ENCODE measurements around the gene GATD1. TPM values are rescaled to one million over a fixed set of nuclear protein-coding genes. Genes with fewer than 3 reads are reported as not detected.
A peak's percentile ranks its signal among the peaks of the same experiment; 100 is the strongest.

Gene GATD1
- total RNA-seq, 1 donor from 2014 or later, result 12.2 TPM

DNA sequence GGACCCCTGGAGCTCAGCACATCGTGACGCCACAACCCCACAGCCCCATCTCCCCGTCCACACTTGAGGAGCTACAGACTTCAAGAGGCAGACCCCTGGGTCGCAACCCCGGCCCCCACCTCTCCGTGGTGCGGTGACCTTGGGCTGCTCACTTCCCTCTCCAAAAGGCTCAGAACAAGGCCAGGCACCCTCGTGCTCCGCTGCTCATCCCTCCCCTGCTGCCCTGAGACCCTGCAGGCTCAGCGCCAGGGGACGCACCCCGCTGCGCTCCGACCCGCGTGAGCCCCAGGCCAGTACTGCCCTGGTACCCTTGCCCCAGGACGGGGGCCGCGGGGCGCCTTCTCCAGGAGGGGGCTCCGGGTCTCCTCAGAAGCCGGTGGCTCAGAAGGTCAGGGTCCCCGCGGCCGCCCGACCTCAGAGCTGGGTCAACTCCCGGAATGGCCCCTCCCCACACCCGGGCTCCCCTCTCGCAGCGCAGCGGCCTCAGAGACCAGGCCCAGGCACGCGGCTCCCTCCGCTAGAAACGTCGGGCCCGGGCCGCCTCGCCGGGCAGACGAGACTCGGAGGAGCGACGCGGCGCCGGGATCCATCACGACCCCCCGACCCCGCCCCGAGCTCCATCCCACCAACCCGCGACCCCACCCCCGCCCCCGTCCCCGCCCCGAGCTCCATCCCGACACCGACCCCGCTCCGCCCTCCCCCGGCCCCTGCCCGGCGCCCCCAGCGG lies 563 bp downstream of the GATD1 start:
- peaks cover 3 to 15% of the 10 kb centered on the region in 2 donors for H3K36me3 ChIP-seq
- H3K4me3 ChIP-seq, result peak overlapping the region; percentile 65 to 88
- peaks cover 8 to 23% of the 10 kb centered on the region in 2 donors for H3K4me1 ChIP-seq
- H3K9me3 ChIP-seq, result no peaks in the 10 kb centered on the region
- TF ChIP-seq CTCF (IDR thresholded peaks at IDR 0.05), result no peak
- H3K27ac ChIP-seq, result peak overlapping the region in 1 of 2 donors; percentile 75
- no peaks in the 10 kb centered on the region for H3K27me3 ChIP-seq
- DNase-seq (ENCODE audit: low spot score in 2 of 2), result no peak
- intact Hi-C loops (cut with DNase I), result loop anchor here (1.0 to 2.0 kb wide), 4 partner anchors 20 to 48 kb away; partner anchors contain the start of genes RPLP2 and TALDO1

DNA sequence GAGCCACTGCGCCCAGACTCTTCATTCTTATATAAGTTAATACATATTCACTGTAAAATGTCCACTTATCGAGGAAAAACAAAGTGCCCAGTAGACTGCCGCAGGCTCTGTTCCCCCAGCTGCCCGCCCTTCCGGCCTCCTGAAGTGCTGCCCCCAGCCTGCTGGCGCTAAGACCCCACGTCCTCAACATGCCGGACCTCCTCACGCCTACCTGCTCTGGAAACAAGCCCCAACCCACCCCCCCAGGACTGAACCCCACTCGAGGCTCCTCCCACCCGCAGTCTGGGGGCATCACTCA lies 1.1 kb downstream of the GATD1 start:
- H3K4me1 ChIP-seq, result peaks cover 8 to 23% of the 10 kb centered on the region in 2 donors
- no peaks in the 10 kb centered on the region for H3K9me3 ChIP-seq
- peak overlapping the region; percentile 65 to 88 for H3K4me3 ChIP-seq
- intact Hi-C loops (cut with DNase I), result loop anchor here (2.0 kb wide), 2 partner anchors 21 to 47 kb away; no protein-coding TSS in a partner anchor
- no peak for TF ChIP-seq CTCF (IDR thresholded peaks at IDR 0.05)
- H3K27me3 ChIP-seq, result no peaks in the 10 kb centered on the region
- no peak overlapping the region for H3K27ac ChIP-seq
- peaks cover 7 to 20% of the 10 kb centered on the region in 2 donors for H3K36me3 ChIP-seq
- DNase-seq (ENCODE audit: low spot score in 2 of 2), result no peak

GRCh38 chr11:774873-775592 lies 2.3 kb downstream of the GATD1 start:
- H3K4me3 ChIP-seq, result peak overlapping the region in 1 of 2 donors; percentile 88
- no peak overlapping the region for H3K27ac ChIP-seq
- DNase-seq (ENCODE audit: low spot score in 2 of 2), result no peak
- H3K9me3 ChIP-seq, result no peaks in the 10 kb centered on the region
- intact Hi-C loops (cut with DNase I), result no loop called here
- H3K4me1 ChIP-seq, result peaks cover 8 to 23% of the 10 kb centered on the region in 2 donors
- peaks cover 19 to 31% of the 10 kb centered on the region in 2 donors for H3K36me3 ChIP-seq
- TF ChIP-seq CTCF (IDR thresholded peaks at IDR 0.05), result no peak
- H3K27me3 ChIP-seq, result no peaks in the 10 kb centered on the region

- Histone ChIP-seq H3K36me3 (peaks cover 23 to 35% of the 10 kb centered on the region in 2 donors), H3K9me3 (no peaks in the 10 kb centered on the region), H3K27ac (no peak overlapping the region), H3K27me3 (no peaks in the 10 kb centered on the region), H3K4me1 (peaks cover 8 to 23% of the 10 kb centered on the region in 2 donors), H3K4me3 (no peak overlapping the region)
- DNase-seq (ENCODE audit: low spot score in 2 of 2), result no peak
- intact Hi-C loops (cut with DNase I), result no loop called here
- no peak for TF ChIP-seq CTCF (IDR thresholded peaks at IDR 0.05)
Observed at GRCh38 chr11:773830-774229, 3.5 kb downstream of the GATD1 start.

DNA sequence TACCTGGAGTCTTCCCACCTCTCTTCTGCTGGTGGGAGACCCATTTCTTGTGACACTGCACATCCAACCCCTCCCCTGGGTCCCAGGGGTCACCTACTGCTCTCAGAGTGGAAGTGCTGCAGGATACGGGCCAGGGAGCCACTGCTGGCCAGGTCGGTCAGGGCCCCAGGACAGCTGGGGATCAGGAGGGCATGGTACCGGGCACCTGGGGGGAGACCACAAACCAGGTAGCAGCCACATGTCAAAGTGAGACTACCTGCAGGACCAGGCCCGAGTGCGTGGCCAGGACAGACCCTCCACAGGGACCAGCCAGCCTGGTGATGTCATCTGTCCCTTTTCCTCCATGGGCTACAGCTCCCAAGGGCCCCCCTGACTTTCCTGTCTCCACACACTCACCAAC lies 3.9 kb downstream of the GATD1 start:
- H3K36me3 ChIP-seq, result peaks cover 23 to 35% of the 10 kb centered on the region in 2 donors
- no peaks in the 10 kb centered on the region for H3K27me3 ChIP-seq
- intact Hi-C loops (cut with DNase I), result no loop called here
- H3K27ac ChIP-seq, result no peak overlapping the region
- DNase-seq (ENCODE audit: low spot score in 2 of 2), result no peak
- H3K4me3 ChIP-seq, result no peak overlapping the region
- no peak for TF ChIP-seq CTCF (IDR thresholded peaks at IDR 0.05)
- H3K9me3 ChIP-seq, result no peaks in the 10 kb centered on the region
- H3K4me1 ChIP-seq, result peaks cover 8 to 19% of the 10 kb centered on the region in 2 donors
